OCI-LY1 (cell line): Measurements from ENCODE around the gene UTF1.

ENCODE experiments used
- EZH2 ChIP-seq: fragments of 200-600 bp; sonication (generic), shearing (Covaris generic); IDR thresholded peaks from 2 replicates; pipeline ENCODE4 v1.8.0; 2017; ENCODE audit warnings: borderline replicate concordance, mixed run types, mild to moderate bottlenecking, antibody characterized with exemption, low read length, moderate library complexity, mixed read lengths
- TF ChIP-seq, protein P1 (sequence below): fragments of 200-600 bp; sonication (generic), shearing (Covaris generic); IDR thresholded peaks from 2 replicates; pipeline ENCODE4 v1.5.1; 2017; ENCODE audit warnings: mild to moderate bottlenecking, antibody characterized with exemption, low read length, moderate library complexity, mixed read lengths

DNA sequence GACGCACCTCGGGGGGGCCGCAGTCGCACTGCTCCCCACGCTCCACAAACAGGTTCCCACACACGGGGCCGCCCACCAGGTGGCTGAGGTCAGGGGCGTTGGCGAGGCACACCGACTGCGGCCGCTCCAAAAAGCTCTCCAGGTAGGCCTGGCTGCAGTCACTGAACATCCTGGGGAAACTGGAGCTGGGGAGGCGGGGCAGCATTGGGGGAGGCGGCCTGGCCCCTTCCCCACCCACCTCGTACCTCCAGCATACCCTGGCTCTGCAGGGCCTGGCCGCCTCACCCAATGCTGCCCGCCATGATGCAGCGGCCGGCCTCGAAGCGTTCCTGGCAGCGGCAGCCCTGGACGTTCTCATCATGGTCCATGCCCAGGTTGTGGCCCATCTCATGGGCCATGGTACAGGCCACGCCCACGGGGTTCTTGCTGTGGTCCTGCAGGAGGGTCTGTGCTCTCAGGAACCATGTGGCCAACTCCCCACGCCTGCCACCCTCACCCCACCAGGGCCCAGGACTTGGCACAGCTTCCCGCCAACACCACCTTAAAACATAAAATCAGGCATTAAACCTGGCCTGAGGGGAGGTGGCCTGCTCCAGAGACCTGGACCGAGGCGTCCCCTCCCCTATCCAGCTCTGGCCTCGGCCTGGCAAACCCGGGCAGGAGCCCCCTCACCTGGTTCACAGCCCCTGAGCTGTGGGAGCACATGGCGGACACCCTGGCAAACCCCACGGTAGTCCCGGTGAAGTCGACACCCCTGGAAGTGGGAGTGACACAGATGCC lies 41.7 kb downstream of the UTF1 start:
- TF ChIP-seq, protein P1, sequence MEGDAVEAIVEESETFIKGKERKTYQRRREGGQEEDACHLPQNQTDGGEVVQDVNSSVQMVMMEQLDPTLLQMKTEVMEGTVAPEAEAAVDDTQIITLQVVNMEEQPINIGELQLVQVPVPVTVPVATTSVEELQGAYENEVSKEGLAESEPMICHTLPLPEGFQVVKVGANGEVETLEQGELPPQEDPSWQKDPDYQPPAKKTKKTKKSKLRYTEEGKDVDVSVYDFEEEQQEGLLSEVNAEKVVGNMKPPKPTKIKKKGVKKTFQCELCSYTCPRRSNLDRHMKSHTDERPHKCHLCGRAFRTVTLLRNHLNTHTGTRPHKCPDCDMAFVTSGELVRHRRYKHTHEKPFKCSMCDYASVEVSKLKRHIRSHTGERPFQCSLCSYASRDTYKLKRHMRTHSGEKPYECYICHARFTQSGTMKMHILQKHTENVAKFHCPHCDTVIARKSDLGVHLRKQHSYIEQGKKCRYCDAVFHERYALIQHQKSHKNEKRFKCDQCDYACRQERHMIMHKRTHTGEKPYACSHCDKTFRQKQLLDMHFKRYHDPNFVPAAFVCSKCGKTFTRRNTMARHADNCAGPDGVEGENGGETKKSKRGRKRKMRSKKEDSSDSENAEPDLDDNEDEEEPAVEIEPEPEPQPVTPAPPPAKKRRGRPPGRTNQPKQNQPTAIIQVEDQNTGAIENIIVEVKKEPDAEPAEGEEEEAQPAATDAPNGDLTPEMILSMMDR: no peak
- no peak for TF ChIP-seq EZH2
